GM12873 (cell line): ENCODE results near the gene PPIL4.

Experiments
- TF ChIP-seq, protein P1 (sequence below): IDR thresholded peaks from 2 replicates; pipeline ENCODE4 v1.5.1; 2012; ENCODE audit warnings: low read depth, mild to moderate bottlenecking, moderate library complexity, low read length, control low read depth; ENCODE audit not compliant: insufficient read depth; ENCODE audit errors: missing control alignments

Gene PPIL4

DNA sequence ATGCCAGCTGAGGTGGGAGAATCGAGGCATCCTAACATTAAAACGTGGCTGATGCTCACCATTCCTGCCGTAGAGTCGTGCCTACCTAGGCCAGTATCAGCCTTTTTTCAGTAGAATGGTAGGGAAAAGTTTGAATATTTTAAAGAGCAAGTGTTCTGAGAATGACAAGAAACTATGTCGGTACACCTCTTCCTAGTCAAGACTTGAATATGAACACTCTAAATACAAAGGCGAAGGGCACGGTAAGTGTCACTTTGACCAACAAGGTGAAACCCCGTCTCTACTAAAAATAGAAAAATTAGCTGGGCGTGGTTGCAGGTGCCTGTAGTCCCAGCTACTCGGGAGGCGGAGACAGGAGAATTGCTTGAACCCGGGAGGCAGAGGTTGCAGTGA is 21.3 kb upstream of the PPIL4 start:
- TF ChIP-seq, protein P1, sequence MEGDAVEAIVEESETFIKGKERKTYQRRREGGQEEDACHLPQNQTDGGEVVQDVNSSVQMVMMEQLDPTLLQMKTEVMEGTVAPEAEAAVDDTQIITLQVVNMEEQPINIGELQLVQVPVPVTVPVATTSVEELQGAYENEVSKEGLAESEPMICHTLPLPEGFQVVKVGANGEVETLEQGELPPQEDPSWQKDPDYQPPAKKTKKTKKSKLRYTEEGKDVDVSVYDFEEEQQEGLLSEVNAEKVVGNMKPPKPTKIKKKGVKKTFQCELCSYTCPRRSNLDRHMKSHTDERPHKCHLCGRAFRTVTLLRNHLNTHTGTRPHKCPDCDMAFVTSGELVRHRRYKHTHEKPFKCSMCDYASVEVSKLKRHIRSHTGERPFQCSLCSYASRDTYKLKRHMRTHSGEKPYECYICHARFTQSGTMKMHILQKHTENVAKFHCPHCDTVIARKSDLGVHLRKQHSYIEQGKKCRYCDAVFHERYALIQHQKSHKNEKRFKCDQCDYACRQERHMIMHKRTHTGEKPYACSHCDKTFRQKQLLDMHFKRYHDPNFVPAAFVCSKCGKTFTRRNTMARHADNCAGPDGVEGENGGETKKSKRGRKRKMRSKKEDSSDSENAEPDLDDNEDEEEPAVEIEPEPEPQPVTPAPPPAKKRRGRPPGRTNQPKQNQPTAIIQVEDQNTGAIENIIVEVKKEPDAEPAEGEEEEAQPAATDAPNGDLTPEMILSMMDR = no peak

DNA sequence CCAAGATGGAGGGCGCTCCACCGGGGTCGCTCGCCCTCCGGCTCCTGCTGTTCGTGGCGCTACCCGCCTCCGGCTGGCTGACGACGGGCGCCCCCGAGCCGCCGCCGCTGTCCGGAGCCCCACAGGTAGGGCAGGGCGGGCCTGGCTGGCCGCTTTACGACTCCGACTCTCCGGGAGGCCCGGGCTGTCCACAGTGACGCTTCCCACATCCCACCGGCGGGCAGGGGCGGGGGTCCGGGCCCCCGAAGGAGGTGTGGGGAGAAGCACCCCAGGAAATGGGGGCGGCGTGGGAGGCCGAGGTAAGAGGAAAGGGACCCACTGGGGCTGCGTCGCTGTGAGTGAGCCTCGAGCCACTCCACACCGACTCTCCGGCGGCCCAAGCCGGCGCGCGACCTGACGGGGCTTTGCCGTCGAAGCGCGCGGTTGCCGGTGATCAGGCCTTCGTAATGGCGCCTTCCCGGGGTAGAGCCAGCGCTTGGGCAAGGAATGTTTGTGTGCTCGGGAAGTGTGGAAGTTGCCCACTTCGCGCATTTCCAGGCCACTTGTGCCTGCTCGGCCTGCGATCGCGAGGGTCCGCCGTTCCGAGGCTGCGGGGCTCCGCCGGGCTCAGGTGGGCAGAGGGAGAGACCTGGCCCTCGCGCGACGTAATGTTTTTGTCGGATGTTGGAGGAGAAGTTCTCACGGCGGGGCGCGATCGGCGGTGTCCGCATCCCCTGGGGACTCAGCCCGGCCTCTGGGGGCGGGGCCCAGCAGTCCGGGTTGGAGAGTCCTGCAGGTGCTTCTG is 20.8 kb upstream of the PPIL4 start:
- TF ChIP-seq, protein P1 = no peak

DNA sequence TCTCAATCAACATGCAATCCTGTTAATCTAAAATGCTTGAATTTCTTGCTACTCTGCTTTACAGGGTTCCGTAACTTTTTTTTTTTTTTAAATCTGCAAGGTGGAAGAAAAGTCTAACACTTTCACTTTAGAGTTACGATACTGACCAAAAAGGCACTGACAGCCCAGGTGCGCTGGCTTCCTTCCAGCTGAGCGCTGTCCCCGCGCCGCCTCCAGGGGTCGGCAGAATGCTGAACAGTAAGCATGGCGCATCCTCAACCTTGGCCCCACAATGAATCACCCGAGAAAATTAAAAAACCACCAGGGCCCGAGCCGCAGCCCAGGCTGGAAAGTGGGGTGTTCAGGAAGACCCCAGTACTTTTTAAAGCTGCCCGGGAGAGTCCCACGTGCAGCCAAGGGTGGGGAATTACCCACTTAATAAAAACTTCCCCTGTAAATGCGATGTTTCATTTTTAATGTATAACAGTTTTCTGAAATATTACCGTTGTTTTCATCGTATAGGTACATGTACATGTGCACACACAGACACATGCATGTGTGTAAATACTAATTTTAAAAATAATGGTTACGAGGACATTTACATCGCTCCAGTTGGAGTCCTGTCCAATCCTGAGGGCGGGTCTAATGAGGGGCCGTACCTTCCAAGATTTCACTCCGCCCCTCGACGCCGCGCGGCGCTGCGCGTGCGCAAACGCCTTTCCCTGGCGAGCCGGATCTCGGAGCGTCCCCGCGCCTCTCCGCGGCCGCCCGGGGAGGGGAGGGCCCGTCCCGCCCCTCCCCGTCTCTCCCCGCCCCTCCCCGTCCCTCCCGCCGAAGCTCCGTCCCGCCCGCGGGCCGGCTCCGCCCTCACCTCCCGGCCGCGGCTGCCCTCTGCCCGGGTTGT is 19.9 kb upstream of the PPIL4 start, which contains the start of gene GINM1:
Gene GINM1, plus strand, starts transcription at position 849 of the 883 bp plus-strand sequence. CDS start 40 bp downstream, outside the sequence.
- TF ChIP-seq, protein P1 = peak; percentile 75

DNA sequence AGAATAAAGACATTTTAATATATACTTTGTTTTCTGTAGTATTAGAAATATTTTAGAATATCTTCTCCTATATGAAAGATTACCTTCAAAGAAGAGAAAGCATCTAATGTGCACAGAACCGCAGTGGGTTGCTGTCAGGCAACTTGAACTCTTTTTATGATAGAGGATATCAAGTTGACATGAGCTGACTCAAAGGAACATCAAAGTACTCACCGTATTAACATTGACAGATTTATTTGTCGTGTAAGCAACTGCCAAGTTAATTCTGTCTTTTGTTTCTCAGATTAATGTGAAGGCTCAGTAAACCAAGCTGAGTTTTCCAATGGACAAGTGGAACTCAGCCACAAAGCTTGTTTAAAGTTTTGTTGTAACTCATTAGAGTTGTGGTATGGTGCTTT is 18.1 kb upstream of the PPIL4 start:
- TF ChIP-seq, protein P1 = no peak

DNA sequence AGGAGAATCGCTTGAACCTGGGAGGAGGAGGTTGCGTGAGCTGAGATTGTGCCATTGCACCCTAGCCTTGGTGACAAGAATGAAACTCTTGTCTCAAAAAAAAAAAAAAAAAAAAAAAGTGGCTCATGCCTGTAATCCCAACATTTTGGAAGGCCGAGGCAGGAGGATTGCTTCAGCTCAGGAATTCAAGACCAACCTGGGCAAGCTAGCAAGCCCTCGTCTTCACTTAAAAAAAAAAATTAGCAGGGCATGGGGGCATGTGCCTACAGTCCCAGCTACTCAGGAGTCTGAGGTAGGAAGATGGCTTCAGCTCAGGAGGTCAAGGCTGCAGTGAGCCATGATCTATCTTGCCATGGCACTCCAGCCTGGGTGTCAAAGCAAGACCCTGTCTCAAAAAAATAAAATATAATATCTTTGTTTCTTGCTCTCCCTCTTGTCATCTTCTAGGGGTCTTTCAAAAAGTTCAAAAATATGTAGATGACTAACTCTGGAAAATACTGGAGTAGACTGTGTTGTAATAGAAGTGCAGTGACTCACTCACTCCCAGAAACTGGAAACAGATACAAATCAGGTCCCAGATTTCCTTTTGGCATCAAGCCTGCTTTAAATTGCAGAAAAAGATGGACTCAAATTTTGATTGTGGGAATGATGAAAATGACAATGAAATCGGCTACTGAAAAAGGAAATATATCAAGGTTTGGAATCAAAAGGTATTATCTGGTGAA is 17.5 kb upstream of the PPIL4 start:
- TF ChIP-seq, protein P1 = no peak

DNA sequence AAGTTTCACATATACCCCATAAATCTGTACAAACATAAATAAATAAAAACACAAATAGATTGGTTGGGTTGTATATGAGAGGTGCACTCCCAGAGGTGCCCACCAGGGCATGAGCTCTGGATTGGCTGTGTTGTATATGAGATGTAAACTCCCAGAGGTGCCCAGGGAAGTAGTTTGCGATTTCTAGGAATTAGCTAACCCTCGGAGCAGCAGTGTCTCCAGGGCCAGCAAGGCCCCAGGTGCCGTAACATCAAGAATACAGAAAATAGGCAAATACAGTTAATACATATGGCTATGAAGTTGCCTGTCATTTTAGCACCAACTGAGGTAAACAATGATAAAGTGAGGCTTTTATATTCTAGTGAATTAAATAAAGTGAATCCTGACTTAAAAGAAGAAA is 14.9 kb upstream of the PPIL4 start:
- TF ChIP-seq, protein P1 = peak; percentile 67

DNA sequence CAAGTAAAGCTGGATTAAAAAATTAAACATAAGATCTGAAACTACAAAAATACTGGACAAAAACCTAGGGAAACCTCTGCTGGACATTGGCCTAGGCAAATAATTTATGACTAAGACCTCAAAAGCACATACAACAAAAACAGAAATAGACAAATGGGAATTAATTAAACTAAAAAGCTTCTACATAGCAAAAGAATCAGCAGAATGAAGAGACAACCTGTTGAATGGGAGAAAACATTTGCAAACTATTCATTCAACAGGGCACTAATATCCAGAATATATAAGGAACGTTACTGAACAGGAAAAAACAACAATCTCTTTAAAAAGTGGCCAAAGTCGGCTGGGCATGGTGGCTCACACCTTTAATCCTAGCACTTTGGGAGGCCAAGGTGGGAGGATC is 13.5 kb upstream of the PPIL4 start:
- TF ChIP-seq, protein P1 = no peak
